GM19328 (cell line): Measurements from ENCODE around the gene TAS1R2.

Experiments
- ATAC-seq: cut with Tn5 transposase; IDR thresholded peaks from one replicate; pipeline ENCODE4 v1.9.1; 2021; ENCODE audit warnings: mild to moderate bottlenecking, moderate library complexity; ENCODE audit not compliant: unreplicated experiment

Gene TAS1R2

DNA sequence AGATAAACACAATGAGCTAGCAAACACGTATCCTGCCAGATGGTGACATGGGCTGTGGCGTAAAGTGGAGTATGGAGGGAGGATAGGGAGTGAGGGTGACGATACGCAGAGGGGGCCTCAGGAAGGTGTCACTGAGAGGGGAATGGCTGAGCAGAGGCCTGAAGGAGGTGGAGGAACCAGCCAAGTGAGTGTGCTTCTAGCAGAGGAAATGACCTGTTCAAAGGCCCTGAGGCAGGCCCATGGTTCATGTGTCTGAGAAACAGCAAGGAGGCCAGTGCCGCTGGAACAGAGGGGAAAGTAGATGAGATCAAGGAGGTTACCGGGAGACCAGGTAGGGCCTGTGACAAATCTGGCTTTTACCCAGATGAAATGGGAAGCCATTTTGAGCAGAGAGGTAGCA is 36.0 kb downstream of the TAS1R2 start:
- ATAC-seq = no peak

DNA sequence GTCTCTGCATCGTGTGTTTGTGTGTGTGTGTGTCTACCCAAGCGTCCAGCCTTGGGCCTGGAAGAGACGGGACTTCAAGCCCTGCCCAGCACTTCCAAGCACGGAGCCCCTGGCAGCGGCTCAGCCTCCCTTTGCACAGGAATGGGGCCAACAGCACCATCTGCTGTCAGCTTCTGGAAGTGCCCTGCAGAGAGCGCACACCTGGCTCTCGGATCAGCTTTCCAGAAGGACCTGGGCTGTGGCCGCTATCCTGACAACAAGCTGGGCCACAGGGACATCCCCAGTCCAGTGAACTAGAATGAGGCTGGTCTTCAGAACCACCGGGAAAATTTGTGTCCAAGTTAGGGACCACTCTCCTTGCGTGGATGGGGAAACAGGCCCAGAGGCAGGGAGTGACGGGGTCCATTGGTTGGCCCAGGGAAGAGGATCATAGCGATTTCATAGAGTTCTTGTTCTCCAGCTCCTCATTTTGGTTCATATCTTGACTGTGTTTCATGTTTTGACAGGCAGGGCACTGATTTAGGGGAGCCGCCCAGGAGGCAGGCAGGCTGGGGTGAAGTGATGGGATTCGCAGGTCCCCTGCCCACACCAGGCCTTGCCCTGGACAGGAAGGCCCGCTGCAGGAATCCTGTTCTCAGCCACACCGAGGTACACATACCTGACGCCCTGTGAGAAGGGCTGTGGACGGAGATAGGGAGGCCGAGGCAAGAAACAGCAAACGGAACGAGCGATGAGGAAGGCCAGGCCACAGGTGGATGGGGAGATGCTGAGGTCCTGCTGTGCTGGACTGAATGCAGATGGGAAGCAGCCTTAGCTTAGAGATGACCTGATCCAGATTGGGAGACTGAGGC is 38.4 kb downstream of the TAS1R2 start:
- no peak for ATAC-seq

DNA sequence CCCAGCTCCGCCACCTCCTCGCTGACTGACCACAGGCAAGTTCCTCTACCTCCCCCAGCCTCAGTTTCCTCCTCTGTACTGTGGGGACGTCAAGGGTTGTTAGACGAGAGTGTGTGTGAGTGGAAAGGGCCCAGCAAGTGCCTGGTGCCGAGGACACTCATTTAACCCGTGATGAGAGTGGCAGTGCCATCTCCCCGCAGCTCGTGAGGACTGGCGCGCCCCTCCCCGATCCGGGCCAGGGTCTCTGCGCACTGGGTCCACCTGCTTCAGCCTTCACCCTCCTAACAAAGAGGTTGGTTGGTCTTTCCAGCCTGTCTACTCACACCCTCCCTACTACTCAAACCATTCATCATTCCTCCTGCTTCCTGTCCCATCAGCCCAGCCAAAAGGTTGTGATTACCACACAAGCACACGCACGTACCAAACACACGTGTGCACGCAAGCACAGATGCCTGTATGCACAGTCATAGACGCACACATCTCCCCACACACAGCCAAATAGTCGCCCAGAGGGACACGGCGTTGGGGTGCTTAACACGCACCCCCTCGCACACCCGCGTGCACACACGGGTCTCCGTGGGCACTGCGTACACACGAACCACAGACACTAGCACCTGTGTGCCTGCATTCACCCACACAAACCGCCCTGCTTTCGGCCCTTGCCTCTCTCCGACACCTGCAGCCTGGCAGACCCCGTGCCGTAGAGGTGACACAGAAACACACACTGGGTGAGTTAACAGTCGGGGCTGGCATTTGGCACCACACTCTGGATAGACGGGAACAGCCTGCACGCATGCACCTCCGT is 39.3 kb downstream of the TAS1R2 start:
- ATAC-seq = no peak

DNA sequence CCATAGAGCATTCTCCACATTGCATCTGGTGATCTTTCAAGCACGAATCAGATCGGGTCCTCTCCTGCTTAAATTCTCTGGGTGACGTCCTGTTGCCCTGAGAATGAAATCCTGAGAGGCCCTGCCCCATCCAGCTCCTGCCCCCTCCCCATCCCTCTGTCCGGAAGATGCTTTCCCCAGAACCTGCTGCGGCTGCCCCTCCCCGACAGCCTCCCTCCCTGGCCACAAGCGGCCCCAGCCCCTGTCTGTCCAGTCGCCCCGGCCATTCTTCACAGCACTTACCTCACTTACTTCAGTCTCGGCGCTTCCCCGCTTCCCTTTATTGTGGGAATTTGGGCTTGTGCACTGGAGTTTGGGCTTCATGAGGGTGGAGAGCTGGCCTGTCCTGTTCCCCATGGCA is 40.3 kb downstream of the TAS1R2 start:
- no peak for ATAC-seq

DNA sequence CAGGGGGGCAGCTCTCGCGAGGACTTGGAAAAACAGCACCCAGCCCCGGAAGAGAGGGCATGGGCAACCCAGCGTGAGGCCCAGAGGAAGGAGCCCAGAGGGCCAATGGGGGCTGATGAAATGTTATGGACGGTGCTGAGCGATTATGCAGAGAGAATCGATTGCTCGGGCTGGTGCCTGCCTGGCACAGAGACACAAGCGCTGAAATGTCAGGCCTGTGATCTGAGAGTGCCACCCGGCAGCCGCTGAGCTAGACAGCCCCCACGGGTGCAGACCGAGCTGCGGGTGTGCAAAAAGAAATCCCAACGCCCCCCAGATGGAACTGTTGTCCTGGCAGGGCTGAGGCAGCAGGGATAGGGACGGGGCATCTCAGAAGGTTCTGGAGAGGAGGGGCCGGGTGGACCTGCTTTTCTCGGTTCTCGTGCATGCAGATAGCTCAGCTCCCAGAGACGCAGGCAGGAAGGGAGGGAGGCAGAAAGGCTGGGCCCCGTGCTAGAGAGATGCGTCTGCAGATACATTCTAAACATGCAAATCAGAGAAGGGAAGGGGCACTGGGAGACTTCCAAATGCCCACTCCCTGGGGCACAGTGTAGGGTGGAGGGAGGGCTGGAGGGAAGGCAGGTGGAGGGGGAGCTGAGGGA is 41.5 kb downstream of the TAS1R2 start:
- ATAC-seq = no peak

DNA sequence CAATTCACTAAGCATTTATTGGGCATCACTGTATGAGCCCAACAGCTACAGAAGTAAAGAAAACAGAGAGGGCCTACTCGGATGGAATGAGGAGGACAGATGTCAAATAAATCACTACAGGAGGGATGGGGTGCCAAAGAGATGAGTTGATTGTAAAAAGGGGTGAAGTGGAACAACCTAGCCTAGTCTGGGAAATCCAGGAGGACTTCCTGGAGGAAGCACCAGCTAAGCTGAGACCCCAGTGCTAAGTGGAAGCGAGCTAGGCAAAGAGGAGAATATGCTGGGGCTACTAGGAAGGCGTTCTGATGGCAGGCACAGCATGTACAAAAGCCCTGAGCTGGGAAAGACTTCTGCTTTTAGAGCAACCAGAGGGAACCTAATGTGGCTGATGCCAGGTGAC is 42.1 kb downstream of the TAS1R2 start:
- ATAC-seq = no peak

DNA sequence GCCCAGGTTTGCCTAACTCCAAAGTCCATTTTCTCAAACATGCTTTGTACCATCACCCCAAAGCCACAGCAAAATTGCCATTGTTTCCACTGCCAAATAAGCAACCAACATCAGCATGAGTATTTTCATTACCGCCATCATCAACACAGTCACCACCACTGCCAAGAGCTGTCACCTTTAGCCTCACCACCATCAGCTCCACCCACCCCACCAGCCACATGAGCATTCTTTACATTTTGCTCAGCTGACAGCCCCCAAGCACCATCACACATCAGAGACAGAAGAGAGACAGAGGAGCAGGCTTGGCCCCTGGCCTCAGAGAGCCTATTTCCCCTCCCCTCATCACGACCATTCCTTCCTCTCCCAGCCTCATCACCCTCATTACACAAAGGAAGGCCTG is 42.7 kb downstream of the TAS1R2 start:
- no peak for ATAC-seq

DNA sequence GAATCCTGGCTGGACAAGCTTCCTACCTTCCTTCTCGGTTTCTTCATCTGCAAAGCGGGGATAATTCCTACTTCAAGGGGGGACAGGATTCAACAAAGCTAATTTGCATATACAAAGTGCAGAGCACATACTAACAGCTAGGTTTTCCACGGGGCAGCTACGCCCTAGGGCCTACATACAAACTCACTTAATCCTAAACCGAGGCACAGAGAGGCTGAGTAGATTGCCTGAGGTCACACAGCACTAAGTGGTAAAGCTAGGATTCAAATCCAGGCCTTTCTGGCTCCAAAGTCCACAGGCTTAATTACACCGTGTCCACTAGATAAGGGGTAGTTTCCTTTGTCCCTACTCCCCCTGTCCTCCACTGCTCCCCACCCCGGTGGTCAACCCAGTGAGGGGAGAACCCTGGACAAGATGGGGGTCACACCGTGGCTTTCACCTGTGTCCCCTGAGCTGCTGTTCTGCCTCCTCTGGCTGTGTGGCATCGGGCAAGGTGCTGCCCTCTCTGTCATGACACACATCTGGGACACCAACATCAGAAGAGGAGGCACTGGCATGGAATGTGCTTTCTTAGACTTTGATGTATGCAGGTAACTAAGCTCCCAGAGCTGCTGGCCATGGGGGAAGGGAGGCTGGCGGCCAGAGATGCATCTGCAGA is 44.5 kb downstream of the TAS1R2 start:
- ATAC-seq = no peak

DNA sequence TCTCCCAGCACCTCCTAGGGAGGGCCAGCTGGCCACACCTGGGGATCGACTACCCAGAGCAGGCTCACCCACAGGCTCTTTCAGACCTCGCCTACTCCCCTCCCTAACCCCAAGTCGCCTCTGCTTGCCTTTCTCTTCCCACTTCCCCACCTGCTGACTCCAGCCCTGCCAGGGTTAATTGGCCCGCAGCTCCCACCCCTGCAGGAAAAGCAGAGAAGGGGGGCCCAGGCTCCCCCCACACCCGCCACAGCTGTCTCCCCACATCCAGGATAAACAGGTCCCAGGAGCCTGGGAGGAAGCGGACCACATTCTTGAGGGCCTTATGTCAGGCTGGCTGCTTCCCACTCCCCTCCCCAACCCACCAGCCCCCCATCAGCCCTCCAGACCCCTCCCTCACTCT is 45.0 kb downstream of the TAS1R2 start:
- ATAC-seq = no peak

DNA sequence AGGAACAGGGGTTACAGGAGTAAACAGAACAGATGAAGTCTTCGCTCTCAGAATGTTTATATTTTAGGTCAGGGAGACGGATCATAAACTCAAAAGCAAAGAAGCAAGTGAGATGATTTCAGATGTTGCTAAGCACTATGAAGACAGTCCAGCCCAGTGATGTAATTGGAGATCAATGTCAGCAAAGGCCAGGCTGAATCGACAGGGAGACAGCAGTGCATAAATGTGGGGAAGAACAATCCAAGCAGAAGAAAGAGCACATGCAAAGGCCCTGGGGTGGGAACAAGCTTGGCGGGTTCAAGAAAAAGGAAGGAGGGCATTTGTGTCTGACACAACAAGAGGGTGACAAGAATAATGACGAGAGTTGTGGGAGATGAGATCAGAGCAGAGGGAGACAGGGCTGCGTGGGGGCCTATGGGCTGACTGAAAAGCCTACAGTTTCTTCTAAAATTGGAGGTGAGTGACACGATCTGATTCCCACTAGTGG is 47.0 kb downstream of the TAS1R2 start:
- ATAC-seq = no peak

DNA sequence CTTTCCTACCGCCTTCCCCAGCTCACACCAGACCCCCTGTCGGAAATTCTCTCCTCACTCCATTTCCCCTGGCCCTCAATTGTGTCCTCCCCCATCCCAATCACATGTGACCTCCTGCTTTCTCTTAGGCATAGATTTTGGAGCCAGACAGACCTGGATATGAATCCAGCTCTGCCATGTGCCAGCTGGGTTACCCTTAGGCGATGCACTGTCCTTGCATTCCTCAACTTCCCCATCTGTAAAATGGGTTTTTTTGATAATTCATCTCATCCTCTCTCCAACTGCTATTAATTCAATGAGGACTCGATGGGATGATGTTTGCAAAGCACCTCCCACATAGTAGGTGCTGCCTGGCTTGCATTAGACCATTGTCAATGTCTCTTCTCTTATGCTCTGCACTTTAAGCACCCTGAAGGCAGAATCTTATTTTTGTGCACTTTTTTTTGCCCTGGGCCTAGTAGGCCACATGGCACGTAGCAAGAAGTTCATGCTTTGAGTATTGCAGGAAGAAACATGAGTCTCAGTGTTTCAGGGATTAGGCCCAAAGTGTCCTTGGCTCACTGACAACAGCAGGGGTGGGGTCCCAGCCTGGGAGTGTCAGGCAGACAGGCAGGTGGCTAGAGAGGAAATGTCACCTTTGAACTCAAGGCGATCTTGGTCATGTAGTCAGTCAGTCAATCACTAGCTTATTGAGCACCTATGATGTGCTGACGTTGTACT is 47.6 kb downstream of the TAS1R2 start:
- no peak for ATAC-seq

DNA sequence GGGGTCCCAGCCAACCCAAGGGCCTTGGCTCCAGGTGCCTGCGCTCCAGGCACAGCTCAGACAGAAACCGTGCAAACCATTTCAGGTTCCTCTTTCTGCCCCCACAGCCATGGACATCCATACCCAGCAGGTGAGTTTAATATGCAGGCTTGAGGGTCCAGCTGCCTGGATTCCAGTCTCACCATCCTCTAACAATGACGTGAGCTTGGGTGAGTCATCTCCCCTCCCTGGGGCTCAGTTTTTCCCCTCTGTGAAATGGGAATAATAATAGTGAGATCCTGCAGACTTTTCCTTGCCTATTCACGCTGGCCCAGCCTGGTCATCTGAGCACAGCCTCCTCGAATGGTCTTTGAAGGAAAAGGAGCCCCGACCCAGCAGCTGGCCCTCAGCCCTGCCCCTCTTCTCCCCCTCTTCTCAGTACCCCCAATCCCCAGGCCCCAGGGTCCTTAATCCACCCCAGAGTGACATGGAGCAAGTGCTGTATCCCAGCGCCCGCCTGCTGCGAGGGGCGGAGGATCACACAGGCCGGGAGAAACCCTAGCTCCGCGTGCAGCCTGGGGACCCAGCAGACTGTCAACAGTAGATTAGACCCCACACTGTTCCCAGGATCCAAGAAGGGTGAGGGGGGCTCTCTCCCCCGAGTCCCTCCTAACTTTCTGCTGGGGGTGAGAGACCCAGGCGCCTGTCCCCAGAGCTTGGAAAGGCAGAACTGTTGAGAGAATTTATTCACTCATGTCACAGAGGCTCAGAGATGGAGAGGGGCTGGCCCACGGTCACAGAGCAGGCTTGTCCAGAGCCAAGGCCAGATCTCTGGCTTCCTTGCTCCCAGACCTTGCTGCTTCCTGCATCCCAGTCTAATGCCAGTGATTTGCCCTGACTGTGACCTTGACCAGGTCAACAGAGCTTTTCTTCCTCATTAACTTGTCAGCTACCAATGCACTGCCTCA is 49.2 kb downstream of the TAS1R2 start:
- no peak for ATAC-seq

DNA sequence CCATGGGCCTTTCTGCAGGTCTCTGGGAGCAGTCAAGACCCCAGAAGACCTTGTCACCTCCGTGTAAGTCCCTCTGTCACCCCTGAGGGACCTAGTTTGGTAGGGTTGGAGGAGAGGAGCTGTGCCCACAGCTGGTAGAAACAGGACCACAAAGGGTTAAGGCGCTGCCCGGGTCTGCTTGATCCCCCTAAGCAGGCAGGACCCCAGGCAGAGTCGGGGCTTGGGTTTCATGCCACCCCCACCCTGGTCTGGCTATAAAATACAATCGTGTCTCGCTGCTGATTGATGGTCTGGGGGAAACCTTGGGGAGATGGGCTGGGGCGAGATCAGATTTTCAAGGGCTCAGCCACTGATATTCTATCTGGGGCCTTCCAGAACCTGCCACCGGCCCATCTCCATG is 50.9 kb downstream of the TAS1R2 start:
- no peak for ATAC-seq

DNA sequence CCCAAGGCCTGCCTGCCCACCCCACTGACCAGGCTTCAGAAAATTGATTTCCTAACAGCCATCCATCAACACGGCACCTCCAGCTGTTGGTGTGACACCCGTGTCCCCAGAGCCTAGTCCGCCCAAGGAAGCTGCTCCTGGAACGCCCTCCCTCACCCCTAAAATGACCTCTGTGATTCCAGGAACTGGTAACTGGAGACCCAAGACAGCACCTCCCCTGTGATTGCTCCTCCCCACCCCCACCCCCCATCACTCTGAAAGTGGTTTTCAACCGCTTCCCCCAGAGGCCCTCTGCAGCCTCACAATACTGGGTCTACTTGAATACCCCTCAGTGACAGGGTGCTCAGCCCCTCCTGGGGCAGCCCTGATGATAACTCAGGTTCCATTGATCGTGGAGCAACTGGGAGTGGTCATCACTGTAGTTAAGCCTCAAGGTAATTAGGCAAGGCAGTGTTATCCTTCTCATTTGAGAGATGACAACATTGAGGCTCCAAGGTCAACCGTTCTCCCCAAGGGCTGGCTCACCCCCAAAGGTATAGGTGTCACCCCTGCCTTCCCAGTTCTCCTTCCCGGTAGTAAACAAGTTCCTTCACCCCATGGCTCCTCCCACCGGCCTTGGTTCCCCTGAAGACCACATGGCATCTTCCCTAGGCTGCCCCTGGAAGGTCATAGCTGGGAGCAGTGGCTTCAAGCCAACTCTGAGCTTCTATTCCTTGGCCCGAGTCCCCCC is 52.0 kb downstream of the TAS1R2 start:
- no peak for ATAC-seq

DNA sequence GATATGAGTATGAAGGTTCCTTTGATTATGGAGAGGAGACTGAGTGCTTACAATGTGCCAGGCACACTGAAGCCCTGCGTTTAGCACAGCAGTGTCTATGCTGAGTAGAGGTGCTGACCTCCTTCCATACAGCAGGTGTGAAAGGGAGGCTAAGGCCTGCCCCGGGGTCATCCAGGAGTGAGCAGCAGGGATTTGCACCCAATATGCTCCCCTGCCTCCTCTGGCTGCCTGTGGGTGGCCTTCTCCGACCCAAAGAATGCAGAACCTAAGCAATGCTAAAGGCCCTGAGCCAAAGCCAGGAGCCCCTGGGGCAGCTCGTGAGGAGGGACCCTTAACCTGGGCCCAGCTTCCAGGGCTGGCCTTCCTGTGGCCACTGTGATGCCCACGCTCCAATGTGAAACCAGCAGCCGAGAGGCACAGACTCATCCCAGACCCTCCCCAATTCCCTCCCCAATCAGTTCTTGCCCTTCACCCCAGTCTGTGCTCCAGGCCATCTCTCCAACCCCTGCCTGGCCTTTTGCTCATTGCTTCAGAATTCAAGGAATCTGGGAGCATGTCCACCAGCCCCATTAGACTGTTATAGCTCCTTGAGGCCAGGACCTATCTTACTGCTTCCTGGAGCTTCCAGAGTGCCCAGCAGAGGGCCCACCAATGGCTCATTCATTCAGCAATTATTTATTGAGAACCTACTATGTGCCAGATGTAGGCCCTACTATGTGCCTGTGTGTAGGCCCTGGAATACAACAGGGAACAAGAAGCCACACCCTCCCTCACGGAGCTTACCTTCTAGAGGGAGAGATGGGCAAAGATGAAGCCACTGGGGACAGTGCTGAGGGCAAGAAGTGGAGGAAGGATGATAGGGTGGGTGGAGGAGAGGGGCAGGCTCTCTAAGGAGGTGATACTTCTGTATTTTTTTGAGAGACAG is 53.3 kb downstream of the TAS1R2 start:
- no peak for ATAC-seq

DNA sequence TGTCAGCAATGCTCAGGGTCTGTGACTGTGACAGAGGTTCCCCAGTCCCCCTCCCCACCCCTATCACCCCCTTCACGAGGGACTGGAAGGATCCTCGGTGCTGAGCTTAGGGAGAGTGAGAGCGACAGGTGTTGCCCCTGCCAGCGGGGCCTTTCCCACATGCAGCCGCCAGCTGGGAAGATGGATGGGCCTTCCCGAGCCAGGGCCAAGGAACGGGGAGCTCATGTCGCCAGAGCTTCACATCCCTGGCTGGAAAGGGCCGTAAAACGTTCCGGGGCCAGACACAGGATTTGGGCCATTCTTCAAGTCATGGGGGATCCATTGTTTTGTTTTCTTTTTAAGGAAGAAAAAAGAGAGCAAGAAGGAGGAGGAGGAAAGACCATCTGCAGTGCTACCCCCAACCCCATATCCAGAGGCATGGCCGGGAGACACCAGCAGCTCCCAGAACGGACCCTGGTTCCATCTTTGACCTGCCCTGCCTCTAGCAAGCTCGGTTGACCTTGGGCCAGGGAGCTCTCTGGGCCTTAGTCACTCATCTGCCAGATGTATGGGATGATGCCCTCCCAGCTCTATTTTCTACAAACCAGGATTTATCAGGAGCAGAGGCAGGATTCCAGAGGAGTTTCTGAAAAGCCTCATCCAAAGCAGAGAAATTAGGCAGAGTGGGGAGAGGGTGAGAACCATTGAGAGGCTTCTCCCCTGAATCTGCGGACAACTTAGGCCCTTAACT is 54.1 kb downstream of the TAS1R2 start:
- ATAC-seq = no peak

DNA sequence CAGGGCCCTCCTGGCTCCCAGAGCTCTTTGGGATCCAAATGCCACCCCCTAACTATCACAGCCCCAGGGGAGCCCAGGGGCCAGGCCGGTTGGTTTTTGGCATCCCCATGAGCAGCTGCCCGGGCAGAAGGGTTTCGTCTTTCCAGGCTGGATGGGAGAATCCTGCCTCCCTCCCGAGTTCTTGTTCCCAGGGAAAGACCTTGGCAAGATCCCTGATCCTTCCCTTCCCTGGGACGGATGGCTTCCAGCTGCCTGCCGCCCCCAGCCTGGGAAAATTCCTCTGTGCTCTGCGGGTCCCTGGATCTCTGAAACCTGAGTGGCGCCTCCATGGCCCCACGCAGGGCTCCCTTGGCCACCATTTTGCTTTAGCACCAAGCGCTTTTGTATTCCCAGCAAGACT is 55.6 kb downstream of the TAS1R2 start:
- ATAC-seq = no peak
